Keratinocyte (primary cell): ENCODE results near the gene BMPER. TPM values are rescaled to one million over a fixed set of nuclear protein-coding genes. Genes with fewer than 3 reads are reported as not detected.

Source experiments
- DNase-seq: peaks from one replicate; pipeline ENCODE4 v3.0.0-alpha.2; 2011; ENCODE audit warnings: low read depth, missing footprints, low spot score
- FAIRE-seq: peaks from 2 replicates; lab custom pipeline; 2011; peaks lifted over from hg19 to GRCh38; lab: Jason Lieb, UNC
- H2AFZ ChIP-seq: 2 replicates; pipeline ENCODE4 v1.6.0; 2012; ENCODE audit warnings: low read length, control low read depth, inconsistent platforms; ENCODE audit not compliant: control insufficient read depth
- H3K27ac ChIP-seq: 2 replicates; pipeline ENCODE4 v1.5.1; 2011; ENCODE audit warnings: low read length; ENCODE audit not compliant: control insufficient read depth, insufficient read depth
- H3K27me3 ChIP-seq: 3 replicates; pipeline ENCODE4 v1.6.0; 2011; ENCODE audit warnings: low read length; ENCODE audit not compliant: control insufficient read depth, insufficient read depth; ENCODE audit errors: extremely low read depth
- H3K36me3 ChIP-seq, 2 experiments: 2 replicates in 1 of 2; 3 replicates in 1 of 2; pipeline ENCODE4 v1.5.1; 2011; ENCODE audit warnings: low read length in 2 of 2, mild to moderate bottlenecking in 1 of 2; ENCODE audit not compliant: control insufficient read depth in 2 of 2, insufficient read depth in 2 of 2; ENCODE audit errors: extremely low read depth in 1 of 2
- H3K4me1 ChIP-seq: 3 replicates; pipeline ENCODE4 v1.5.1; 2011; ENCODE audit warnings: low read length; ENCODE audit not compliant: control insufficient read depth, insufficient read depth; ENCODE audit errors: extremely low read depth
- H3K4me2 ChIP-seq: 3 replicates; pipeline ENCODE4 v1.6.0; 2011; ENCODE audit warnings: low read depth, low read length; ENCODE audit not compliant: control insufficient read depth, insufficient read depth; ENCODE audit errors: extremely low read depth
- H3K4me3 ChIP-seq, 3 experiments: fragments of 200-600 bp in 1 of 3; sonication (generic) in 1 of 3; 2 replicates in 2 of 3; 3 replicates in 1 of 3; pipeline ENCODE4 v1.5.1; 2011 to 2016; ENCODE audit warnings: low read length in 3 of 3, mild to moderate bottlenecking in 3 of 3, control low read depth in 2 of 3, inconsistent platforms in 1 of 3, low read depth in 1 of 3, mixed read lengths in 1 of 3, mixed run types in 1 of 3, moderate library complexity in 1 of 3; ENCODE audit not compliant: control insufficient read depth in 2 of 3, insufficient read depth in 2 of 3; ENCODE audit errors: extremely low read depth in 1 of 3
- H3K79me2 ChIP-seq: 2 replicates; pipeline ENCODE4 v1.6.0; 2012; ENCODE audit warnings: low read length; ENCODE audit not compliant: control insufficient read depth, insufficient read depth
- H3K9ac ChIP-seq: 3 replicates; pipeline ENCODE4 v1.6.0; 2011; ENCODE audit warnings: low read length; ENCODE audit not compliant: control insufficient read depth, insufficient read depth; ENCODE audit errors: extremely low read depth
- H3K9me1 ChIP-seq: 3 replicates; pipeline ENCODE4 v1.6.0; 2011; ENCODE audit warnings: low read length; ENCODE audit not compliant: control insufficient read depth, insufficient read depth; ENCODE audit errors: extremely low read depth
- H3K9me3 ChIP-seq: 2 replicates; pipeline ENCODE4 v1.5.1; 2012; ENCODE audit warnings: low read depth, low read length; ENCODE audit not compliant: control insufficient read depth
- H4K20me1 ChIP-seq: 3 replicates; pipeline ENCODE4 v1.6.0; 2011; ENCODE audit warnings: low read length; ENCODE audit not compliant: control insufficient read depth, insufficient read depth; ENCODE audit errors: extremely low read depth
- EZH2 ChIP-seq: IDR thresholded peaks from one replicate; pipeline ENCODE4 v1.6.1; 2012; ENCODE audit warnings: inconsistent platforms, mild to moderate bottlenecking, low read length, moderate library complexity
- dilution Hi-C: fragments of 300-500 bp; cut with MboI; formaldehyde crosslinking; loops from one replicate; pipeline ENCODE4 v1.7.0; 2020; ENCODE audit warnings: low sequenced_read_pairs; ENCODE audit not compliant: extremely low pct_ligation_motif_present
- polyA plus RNA-seq, 5 experiments: library from polyadenylated mRNA; depleted of rRNA in 3 of 5; stranded (reverse) in 3 of 5; stranded (forward) in 1 of 5; unstranded in 1 of 5; fragments of >200 nt; gene quantifications; 1 replicate in 1 of 5; 2 replicates in 3 of 5; 3 replicates in 1 of 5; pipeline versions ENCODE4 v1.2.1 to v1.2.3, GENCODE V29; 2011 to 2012; ENCODE audit warnings: missing spikeins in 2 of 5, low read depth in 1 of 5, low replicate concordance in 1 of 5
- TF ChIP-seq, protein P1 (sequence below), 3 experiments: IDR thresholded peaks in 1 of 3; conservative IDR thresholded peaks in 1 of 3; optimal IDR thresholded peaks in 1 of 3; 2 replicates in 2 of 3; 3 replicates in 1 of 3; pipeline versions ENCODE3 to v1.5.1; 2011; ENCODE audit warnings: low read length in 3 of 3, mild to moderate bottlenecking in 3 of 3, moderate library complexity in 2 of 3, control low read depth in 1 of 3, inconsistent platforms in 1 of 3; ENCODE audit not compliant: insufficient read depth in 2 of 3; ENCODE audit errors: extremely low read depth in 1 of 3

BMPER gene
- polyA plus RNA-seq, 1 donor (not counting 4 experiments of a cell fraction or from before 2014, with no cell fraction given), result 0.67 TPM

DNA sequence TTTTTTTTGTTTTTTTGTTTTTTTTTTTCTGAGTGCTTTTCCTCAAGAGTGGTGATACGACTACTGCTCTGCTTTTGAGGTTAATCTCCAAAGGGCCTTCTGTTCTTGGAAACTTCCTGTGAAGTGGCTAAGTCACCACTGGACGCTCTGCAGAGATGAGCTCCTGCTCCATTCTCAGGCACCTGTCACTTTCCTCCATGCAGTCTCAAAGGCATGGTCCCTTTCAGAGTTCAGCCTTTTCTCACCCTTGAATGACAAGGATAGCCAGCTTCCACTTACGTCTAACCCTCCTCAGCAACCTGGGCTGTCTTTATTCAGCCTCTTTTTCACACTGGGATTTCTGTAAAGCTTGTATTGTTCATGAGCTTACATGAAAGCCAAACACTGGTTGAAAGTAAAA is 65.8 kb downstream of the BMPER start:
- FAIRE-seq, result no peak
- dilution Hi-C loops, result no loop called here
- H3K27me3 ChIP-seq, result no peaks in the 10 kb centered on the region

DNA sequence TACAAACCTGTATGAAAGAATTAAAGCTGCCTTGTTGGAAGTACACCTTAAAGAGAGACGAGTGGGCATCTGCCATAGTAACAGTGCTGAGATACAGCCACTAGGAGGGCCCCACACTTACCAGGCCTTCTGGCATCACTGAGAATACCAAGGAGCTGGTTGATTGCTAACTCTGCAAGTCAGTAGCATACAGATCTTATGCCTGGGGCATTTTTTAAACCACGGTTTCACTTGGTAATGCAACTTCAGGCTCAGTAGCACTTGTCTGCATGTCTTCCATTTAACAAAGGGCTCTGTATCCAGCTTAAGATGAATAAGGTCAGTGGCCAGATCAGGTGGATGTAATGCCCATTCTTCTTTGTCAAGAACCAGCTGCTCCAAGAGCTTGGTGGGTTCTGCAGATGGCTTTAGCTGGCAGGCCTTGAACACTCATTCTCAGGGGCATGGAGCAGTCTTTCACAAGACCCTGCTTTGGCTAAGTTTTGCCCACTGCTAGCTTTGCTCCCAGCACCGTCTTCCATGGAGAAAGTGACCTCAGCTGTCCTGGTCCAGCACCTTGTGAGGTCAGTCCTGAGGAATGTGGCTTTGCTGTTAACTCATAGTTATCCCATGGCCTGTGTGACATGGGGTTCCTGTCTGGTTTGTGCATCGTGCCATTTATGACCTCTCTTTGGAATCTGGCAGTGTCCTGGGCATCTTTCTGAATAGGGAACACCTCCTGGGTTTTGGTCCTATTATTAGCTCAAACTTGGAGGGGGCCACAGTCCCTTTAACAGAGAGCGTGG is 68.1 kb downstream of the BMPER start:
- DNase-seq, result no peak
- Histone ChIP-seq H3K4me2 (no peak overlapping the region), H4K20me1 (no peaks in the 10 kb centered on the region), H3K4me3 (no peak overlapping the region), H3K27me3 (no peaks in the 10 kb centered on the region), H2AFZ (no peak overlapping the region), H3K9me1 (no peaks in the 10 kb centered on the region), H3K9ac (no peak overlapping the region), H3K79me2 (no peaks in the 10 kb centered on the region), H3K36me3 (no peaks in the 10 kb centered on the region), H3K27ac (no peak overlapping the region), H3K4me1 (no peaks in the 10 kb centered on the region), H3K9me3 (no peaks in the 10 kb centered on the region)
- dilution Hi-C loops, result no loop called here
- FAIRE-seq, result no peak
- TF ChIP-seq EZH2, result no peak
- TF ChIP-seq, protein P1, sequence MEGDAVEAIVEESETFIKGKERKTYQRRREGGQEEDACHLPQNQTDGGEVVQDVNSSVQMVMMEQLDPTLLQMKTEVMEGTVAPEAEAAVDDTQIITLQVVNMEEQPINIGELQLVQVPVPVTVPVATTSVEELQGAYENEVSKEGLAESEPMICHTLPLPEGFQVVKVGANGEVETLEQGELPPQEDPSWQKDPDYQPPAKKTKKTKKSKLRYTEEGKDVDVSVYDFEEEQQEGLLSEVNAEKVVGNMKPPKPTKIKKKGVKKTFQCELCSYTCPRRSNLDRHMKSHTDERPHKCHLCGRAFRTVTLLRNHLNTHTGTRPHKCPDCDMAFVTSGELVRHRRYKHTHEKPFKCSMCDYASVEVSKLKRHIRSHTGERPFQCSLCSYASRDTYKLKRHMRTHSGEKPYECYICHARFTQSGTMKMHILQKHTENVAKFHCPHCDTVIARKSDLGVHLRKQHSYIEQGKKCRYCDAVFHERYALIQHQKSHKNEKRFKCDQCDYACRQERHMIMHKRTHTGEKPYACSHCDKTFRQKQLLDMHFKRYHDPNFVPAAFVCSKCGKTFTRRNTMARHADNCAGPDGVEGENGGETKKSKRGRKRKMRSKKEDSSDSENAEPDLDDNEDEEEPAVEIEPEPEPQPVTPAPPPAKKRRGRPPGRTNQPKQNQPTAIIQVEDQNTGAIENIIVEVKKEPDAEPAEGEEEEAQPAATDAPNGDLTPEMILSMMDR (optimal IDR thresholded peaks at IDR 0.05 in 1 of 3, IDR thresholded peaks at IDR 0.05 in 1 of 3, conservative IDR thresholded peaks at IDR 0.05 in 1 of 3; ENCODE audit: extremely low read depth in 1 of 3, insufficient read depth in 2 of 3, low read length in 3 of 3), result peak in 1 of 3 experiments; percentile 16

More for the DNA sequence above, 65.8 kb downstream of the BMPER start:
- Histone ChIP-seq H3K9me3 (no peaks in the 10 kb centered on the region), H3K79me2 (no peaks in the 10 kb centered on the region), H3K36me3 (no peaks in the 10 kb centered on the region), H3K9ac (no peak overlapping the region), H4K20me1 (no peaks in the 10 kb centered on the region), H3K4me1 (no peaks in the 10 kb centered on the region), H3K4me2 (no peak overlapping the region), H2AFZ (no peak overlapping the region), H3K27ac (no peak overlapping the region), H3K9me1 (no peaks in the 10 kb centered on the region), H3K4me3 (no peak overlapping the region)
- no peak for DNase-seq
- TF ChIP-seq, protein P1 (optimal IDR thresholded peaks at IDR 0.05 in 1 of 3, IDR thresholded peaks at IDR 0.05 in 1 of 3, conservative IDR thresholded peaks at IDR 0.05 in 1 of 3; ENCODE audit: extremely low read depth in 1 of 3, insufficient read depth in 2 of 3, low read length in 3 of 3), result no peak
- TF ChIP-seq EZH2, result no peak
